Heart right ventricle (tissue), 16 donors: ENCODE data around the gene KRT73. TPM values are rescaled to one million over a fixed set of nuclear protein-coding genes. Genes with fewer than 3 reads are reported as not detected.

ENCODE experiments used
- ATAC-seq, 8 donors: fragments of 200-7000 bp; cut with Tn5 transposase; one replicate each; pipeline ENCODE4 v1.9.1; 2020; ENCODE audit warnings: mild to moderate bottlenecking in 8 of 8, moderate library complexity in 8 of 8, moderate number of reproducible peaks in 1 of 8
- DNase-seq, 2 donors: peaks; one replicate each; pipeline ENCODE4 v3.0.0-alpha.2; 2020
- H3K27ac ChIP-seq, 10 donors: fragments of 200-600 bp; sonication (generic) in 2 of 10; one replicate each; pipeline versions ENCODE4 v1.5.0 to v1.8.0; 2020 to 2022; ENCODE audit warnings: mild to moderate bottlenecking in 3 of 10
- H3K27me3 ChIP-seq, 7 donors: fragments of 200-600 bp; one replicate each; pipeline ENCODE4 v1.8.0; 2021 to 2022; ENCODE audit warnings: mild to moderate bottlenecking in 2 of 7
- H3K36me3 ChIP-seq, 9 donors: fragments of 200-600 bp; sonication (generic) in 1 of 9; one replicate each; pipeline versions ENCODE4 v1.5.0 to v1.8.0; 2020 to 2022; ENCODE audit warnings: mild to moderate bottlenecking in 2 of 9
- H3K4me1 ChIP-seq, 9 donors: fragments of 200-600 bp; sonication (generic) in 1 of 9; one replicate each; pipeline versions ENCODE4 v1.5.0 to v1.8.0; 2020 to 2022; ENCODE audit warnings: mild to moderate bottlenecking in 4 of 9
- H3K4me3 ChIP-seq, 10 donors: fragments of 200-600 bp; sonication (generic) in 2 of 10; one replicate each; pipeline versions ENCODE4 v1.5.0 to v1.8.0; 2020 to 2022; ENCODE audit warnings: mild to moderate bottlenecking in 7 of 10, moderate library complexity in 2 of 10
- H3K9me3 ChIP-seq, 11 donors: fragments of 200-600 bp in 10 of 11; sonication (generic) in 2 of 11; one replicate each; pipeline versions ENCODE4 v1.5.0 to v1.8.0; 2013 to 2022; ENCODE audit warnings: mild to moderate bottlenecking in 2 of 11, control low read depth in 1 of 11, moderate library complexity in 1 of 11
- CTCF ChIP-seq, 9 donors: fragments of 200-600 bp; sonication (generic) in 2 of 9; IDR thresholded peaks; one replicate each; pipeline versions ENCODE4 v1.5.0 to v1.8.0; 2021 to 2022; ENCODE audit warnings: antibody characterized with exemption in 9 of 9, mild to moderate bottlenecking in 5 of 9, moderate library complexity in 1 of 9
- WGBS, 2 donors: extraction: QIAGEN DNeasy Blood & Tissue Kit; methylation state at CpG; one replicate each; pipeline ENCODE4 v1.1.7; 2013; ENCODE audit warnings: inconsistent platforms in 1 of 2; 5-methylcytosine and 5-hydroxymethylcytosine counted together
- intact Hi-C, 10 donors: fragments of 100-400 bp; cut with DNase I; formaldehyde crosslinking; loops; one replicate each; pipeline versions ENCODE4 v1.11.1 to v1.14.2; 2022
- polyA plus RNA-seq, 2 donors: library from polyadenylated mRNA; stranded (reverse); fragments of 200-250 nt; gene quantifications; one replicate each; pipeline ENCODE4 v1.2.3, GENCODE V29; 2013
- total RNA-seq, 10 donors: library from RNA; stranded (reverse); fragmentation: NEBNext Ultra II Directional in 3 of 10; extraction: Animal tissue kit (Norgen Biotek cat#: 25700) in 3 of 10; gene quantifications; one replicate each; pipeline versions ENCODE4 v1.2.1 to v1.2.4, GENCODE V29; 2021 to 2023
- donor health status: Arrhythmogenic right ventricular cardiomyopathy.
- donor health status: ischemic (EF 13 %, LVEDD 7.1; RV severe dilation, severe dysfunction).
- donor health status: healthy with polysubstance abuse.
- donor health status: DM: no; HTN: yes; CAD: no.
- donor health status: DM: no; HTN: no; CAD: no.
- donor health status: ischemic (EF 25% LVEDD 6.9; RV normal size, moderate dysfunction).
- donor health status: ischemic (EF 25% LVEDD 5.7; RV mildly dilated, moderate dysfunction).
- donor health status: healthy.
- donor health status: DM: yes; HTN: yes; CAD: no.
- donor health status: Ischemic cardiomyopathy.
- donor health status: ischemic (EF 35%, LVEDD 5.7; RV mildly dilated, moderate dysfunction).
- donor health status: nonischemic (EF 11% LVEDD 7.7; RV severe dilation, severe dysfunction).
- donor health status: DM: yes; HTN: yes; CAD: no.
- donor health status: PGD.
- donor health status: ischemic (EF 29% LVEDD 5.4; RV normal size, mild dysfunction).
- donor health status: nonischemic (EF 23%, LVEDD 6.1; RV moderate dilation, normal function).

Gene KRT73
- total and polyA plus RNA-seq, 12 donors, result not detected

- no peak for TF ChIP-seq CTCF (IDR thresholded peaks at IDR 0.05)
- no peak for DNase-seq
- intact Hi-C loops, result no loop called here
- WGBS, 2 donors, result 96 to 97% methylated on average over 16 of the region's 16 CpGs
- Histone ChIP-seq H3K36me3 (no peaks in the 10 kb centered on the region), H3K27me3 (peaks cover 0 to 33% (median 0%) of the 10 kb centered on the region in 7 donors), H3K9me3 (no peaks in the 10 kb centered on the region), H3K27ac (no peak within 1 kb of the TSS), H3K4me3 (no peak within 1 kb of the TSS), H3K4me1 (peaks cover 0 to 7% (median 0%) of the 10 kb centered on the region in 9 donors)
- no peak for ATAC-seq
Measured at GRCh38 chr12:52651726-52652261, 33.4 kb upstream of the KRT73 start, which contains the start of gene KRT2. Gene KRT2 (minus strand): TSS chr12:52652211. CDS start chr12:52652142, 69 bp downstream.

GRCh38 chr12:52650520-52651081, 32.2 kb upstream of the KRT73 start:
- no peak for DNase-seq
- no peak overlapping the region for H3K4me3 ChIP-seq
- no peak for ATAC-seq
- H3K9me3 ChIP-seq, result no peaks in the 10 kb centered on the region
- H3K4me1 ChIP-seq, result peaks cover 0 to 4% (median 0%) of the 10 kb centered on the region in 9 donors
- H3K36me3 ChIP-seq, result no peaks in the 10 kb centered on the region
- H3K27ac ChIP-seq, result no peak overlapping the region
- no peak for TF ChIP-seq CTCF (IDR thresholded peaks at IDR 0.05)
- peaks cover 0 to 33% (median 0%) of the 10 kb centered on the region in 7 donors for H3K27me3 ChIP-seq
- intact Hi-C loops, result no loop called here
- 66 to 79% methylated on average over 12 of the region's 12 CpGs for WGBS, 2 donors

GRCh38 chr12:52649066-52649465, 30.7 kb upstream of the KRT73 start:
- intact Hi-C loops, result no loop called here
- DNase-seq, result no peak
- 71 to 74% methylated on average over 6 of the region's 6 CpGs for WGBS, 2 donors
- H3K9me3 ChIP-seq, result no peaks in the 10 kb centered on the region
- TF ChIP-seq CTCF (IDR thresholded peaks at IDR 0.05), result no peak
- H3K36me3 ChIP-seq, result no peaks in the 10 kb centered on the region
- no peak overlapping the region for H3K4me3 ChIP-seq
- H3K27me3 ChIP-seq, result peaks cover 0 to 27% (median 0%) of the 10 kb centered on the region in 7 donors
- no peaks in the 10 kb centered on the region for H3K4me1 ChIP-seq
- ATAC-seq, result no peak
- no peak overlapping the region for H3K27ac ChIP-seq

DNA sequence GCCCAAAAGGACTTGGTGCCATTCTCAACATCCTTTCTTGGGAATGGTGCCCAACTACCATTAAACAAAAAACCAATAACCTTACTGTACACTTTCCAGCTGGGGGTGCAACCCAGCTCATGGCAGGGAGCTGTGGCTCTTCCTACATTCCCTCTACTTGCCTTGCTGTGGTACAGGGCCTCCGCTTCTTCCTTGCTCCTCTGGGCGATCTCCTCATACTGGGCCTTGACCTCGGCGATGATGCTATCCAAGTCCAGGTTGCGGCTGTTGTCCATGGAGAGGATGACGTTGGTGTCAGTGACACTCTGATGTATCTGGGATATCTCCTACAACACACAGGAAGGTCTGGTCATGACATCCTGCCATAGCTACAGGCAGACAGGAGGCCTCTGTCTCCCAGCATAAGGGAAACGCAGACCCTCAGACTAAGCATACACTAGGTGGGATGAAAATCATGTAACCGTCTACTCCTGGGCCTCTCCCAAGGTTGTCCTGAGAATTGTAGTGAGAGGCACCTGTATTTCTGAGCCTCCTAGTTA, 29.7 kb upstream of the KRT73 start:
- Histone ChIP-seq H3K4me3 (no peak overlapping the region), H3K9me3 (no peaks in the 10 kb centered on the region), H3K27ac (no peak overlapping the region), H3K36me3 (no peaks in the 10 kb centered on the region), H3K27me3 (peaks cover 0 to 29% (median 8%) of the 10 kb centered on the region in 7 donors), H3K4me1 (no peaks in the 10 kb centered on the region)
- intact Hi-C loops, result no loop called here
- no peak for ATAC-seq
- TF ChIP-seq CTCF (IDR thresholded peaks at IDR 0.05), result no peak
- WGBS, 2 donors, result 91 to 94% methylated on average over 8 of the region's 8 CpGs
- DNase-seq, result no peak
